Ovary (tissue), 3 donors: ENCODE measurements around the gene EMD.

Source experiments
- EP300 ChIP-seq: sonication (generic); formaldehyde crosslinking; IDR thresholded peaks from one replicate; pipeline ENCODE4 v1.6.1; 2017; ENCODE audit warnings: antibody characterized with exemption
- POLR2A ChIP-seq: fragments of 450-650 bp; IDR thresholded peaks from one replicate; pipeline ENCODE4 v1.6.1; 2017; ENCODE audit warnings: antibody characterized with exemption, mild to moderate bottlenecking, moderate library complexity
- TF ChIP-seq, protein P1 (sequence below), 3 donors: fragments of 450-650 bp in 2 of 3; fragments of 200-600 bp in 1 of 3; IDR thresholded peaks; one replicate each; pipeline versions ENCODE4 v1.5.1 to v1.8.0; 2016 to 2022; ENCODE audit warnings: antibody characterized with exemption in 3 of 3, mild to moderate bottlenecking in 1 of 3
- donor health status: DM: no; HTN: no; CAD: no.

DNA sequence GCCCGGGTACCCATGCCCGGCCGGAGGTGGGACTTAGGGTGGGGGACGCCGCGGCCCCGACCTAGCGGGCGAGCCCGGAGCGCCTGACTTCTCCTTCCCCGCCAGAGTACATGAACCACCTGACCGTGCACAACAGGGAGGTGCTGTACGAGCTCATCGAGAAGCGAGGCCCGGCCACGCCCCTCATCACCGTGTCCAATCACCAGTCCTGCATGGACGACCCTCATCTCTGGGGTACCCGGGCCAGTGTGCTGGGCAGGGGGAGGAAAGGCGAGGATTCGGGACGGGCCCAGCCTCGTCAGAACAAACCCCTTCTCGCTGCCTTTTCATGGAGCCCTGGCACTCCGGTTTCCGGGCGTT lies 32.9 kb downstream of the EMD start:
- TF ChIP-seq, protein P1, sequence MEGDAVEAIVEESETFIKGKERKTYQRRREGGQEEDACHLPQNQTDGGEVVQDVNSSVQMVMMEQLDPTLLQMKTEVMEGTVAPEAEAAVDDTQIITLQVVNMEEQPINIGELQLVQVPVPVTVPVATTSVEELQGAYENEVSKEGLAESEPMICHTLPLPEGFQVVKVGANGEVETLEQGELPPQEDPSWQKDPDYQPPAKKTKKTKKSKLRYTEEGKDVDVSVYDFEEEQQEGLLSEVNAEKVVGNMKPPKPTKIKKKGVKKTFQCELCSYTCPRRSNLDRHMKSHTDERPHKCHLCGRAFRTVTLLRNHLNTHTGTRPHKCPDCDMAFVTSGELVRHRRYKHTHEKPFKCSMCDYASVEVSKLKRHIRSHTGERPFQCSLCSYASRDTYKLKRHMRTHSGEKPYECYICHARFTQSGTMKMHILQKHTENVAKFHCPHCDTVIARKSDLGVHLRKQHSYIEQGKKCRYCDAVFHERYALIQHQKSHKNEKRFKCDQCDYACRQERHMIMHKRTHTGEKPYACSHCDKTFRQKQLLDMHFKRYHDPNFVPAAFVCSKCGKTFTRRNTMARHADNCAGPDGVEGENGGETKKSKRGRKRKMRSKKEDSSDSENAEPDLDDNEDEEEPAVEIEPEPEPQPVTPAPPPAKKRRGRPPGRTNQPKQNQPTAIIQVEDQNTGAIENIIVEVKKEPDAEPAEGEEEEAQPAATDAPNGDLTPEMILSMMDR (IDR thresholded peaks at IDR 0.05), result no peak
- no peak for TF ChIP-seq EP300
- TF ChIP-seq POLR2A, result peak; percentile 21
